ENCODE measurements around the gene AFF3.
A peak's percentile ranks its signal among the peaks of the same experiment; 100 is the strongest.

Gene AFF3

GRCh38 chr2:99645960-99646359 lies 496.4 kb downstream of the AFF3 start:
- no peak for TF ChIP-seq CTCF (IDR thresholded peaks at IDR 0.05; ENCODE audit: low read depth, low read length)
- in situ Hi-C loops (cut with HindIII; ENCODE audit: low sequenced_read_pairs): no loop called here

GRCh38 chr2:99644419-99644787 lies 498.0 kb downstream of the AFF3 start:
- H3K4me3 ChIP-seq (ENCODE audit: low read depth, low read length): no peak overlapping the region
- TF ChIP-seq CTCF (IDR thresholded peaks at IDR 0.05; ENCODE audit: low read depth, low read length): no peak
- peak; percentile 29 for DNase-seq (ENCODE audit: low read depth, low spot score)
- in situ Hi-C loops (cut with HindIII; ENCODE audit: low sequenced_read_pairs): no loop called here

More at GRCh38 chr2:99645960-99646359, 496.4 kb downstream of the AFF3 start:
- no peak overlapping the region for H3K4me3 ChIP-seq (ENCODE audit: low read depth, low read length)
- DNase-seq (ENCODE audit: low read depth, low spot score): no peak

GRCh38 chr2:99643787-99644418 lies 498.5 kb downstream of the AFF3 start:
- no peak overlapping the region for H3K4me3 ChIP-seq (ENCODE audit: low read depth, low read length)
- in situ Hi-C loops (cut with HindIII; ENCODE audit: low sequenced_read_pairs): no loop called here
- TF ChIP-seq CTCF (IDR thresholded peaks at IDR 0.05; ENCODE audit: low read depth, low read length): no peak
- no peak for DNase-seq (ENCODE audit: low read depth, low spot score)

- H3K4me3 ChIP-seq (ENCODE audit: low read depth, low read length): no peak overlapping the region
- TF ChIP-seq CTCF (IDR thresholded peaks at IDR 0.05; ENCODE audit: low read depth, low read length): no peak
- no peak for DNase-seq (ENCODE audit: low read depth, low spot score)
- in situ Hi-C loops (cut with HindIII; ENCODE audit: low sequenced_read_pairs): no loop called here
Observed at GRCh38 chr2:99641999-99642398, 500.4 kb downstream of the AFF3 start.

- in situ Hi-C loops (cut with HindIII; ENCODE audit: low sequenced_read_pairs): no loop called here
- DNase-seq (ENCODE audit: low read depth, low spot score): peak; percentile 55
- no peak overlapping the region for H3K4me3 ChIP-seq (ENCODE audit: low read depth, low read length)
- no peak for TF ChIP-seq CTCF (IDR thresholded peaks at IDR 0.05; ENCODE audit: low read depth, low read length)
Observed at GRCh38 chr2:99640635-99641151, 501.7 kb downstream of the AFF3 start.

- no peak overlapping the region for H3K4me3 ChIP-seq (ENCODE audit: low read depth, low read length)
- no peak for DNase-seq (ENCODE audit: low read depth, low spot score)
- in situ Hi-C loops (cut with HindIII; ENCODE audit: low sequenced_read_pairs): no loop called here
- TF ChIP-seq CTCF (IDR thresholded peaks at IDR 0.05; ENCODE audit: low read depth, low read length): no peak
Observed at GRCh38 chr2:99638791-99639190, 503.6 kb downstream of the AFF3 start.
